Upper lobe of right lung (tissue), 1 donor: ENCODE data around the gene PRR33. TPM values are rescaled to one million over a fixed set of nuclear protein-coding genes. Genes with fewer than 3 reads are reported as not detected.

ENCODE experiments used
- ATAC-seq: fragments of 200-7000 bp; cut with Tn5 transposase; one replicate; pipeline ENCODE4 v1.9.1; 2020; ENCODE audit warnings: mild to moderate bottlenecking, moderate library complexity
- DNase-seq: peaks from one replicate; pipeline ENCODE4 v3.0.0-alpha.2; 2020
- H3K27ac ChIP-seq: fragments of 200-600 bp; one replicate; pipeline ENCODE4 v1.8.0; 2022
- H3K27me3 ChIP-seq: fragments of 200-600 bp; one replicate; pipeline ENCODE4 v1.8.0; 2022; ENCODE audit warnings: mild to moderate bottlenecking
- H3K36me3 ChIP-seq: fragments of 200-600 bp; one replicate; pipeline ENCODE4 v1.8.0; 2022
- H3K4me1 ChIP-seq: fragments of 200-600 bp; one replicate; pipeline ENCODE4 v1.8.0; 2022
- H3K4me3 ChIP-seq: fragments of 200-600 bp; one replicate; pipeline ENCODE4 v1.8.0; 2022; ENCODE audit warnings: mild to moderate bottlenecking
- H3K9me3 ChIP-seq: fragments of 200-600 bp; one replicate; pipeline ENCODE4 v1.8.0; 2022
- intact Hi-C: fragments of 100-400 bp; cut with DNase I; formaldehyde crosslinking; loops from one replicate; pipeline ENCODE4 v1.11.0; 2022
- total RNA-seq: library from RNA; stranded (reverse); fragmentation: NEBNext Ultra II Directional; extraction: Animal tissue kit (Norgen Biotek cat#: 25700); gene quantifications from one replicate; pipeline ENCODE4 v1.2.1, GENCODE V29; 2021
- TF ChIP-seq, protein P1 (sequence below): fragments of 200-600 bp; IDR thresholded peaks from one replicate; pipeline ENCODE4 v1.8.0; 2022; ENCODE audit warnings: antibody characterized with exemption
- donor health status: DM: no; HTN: yes; CAD: no; lungs with severe emphysema.

Gene PRR33
- total RNA-seq, 1 donor from 2014 or later = not detected

- Histone ChIP-seq H3K9me3 (no peaks in the 10 kb centered on the region), H3K4me1 (no peaks in the 10 kb centered on the region), H3K36me3 (no peaks in the 10 kb centered on the region), H3K27me3 (no peaks in the 10 kb centered on the region), H3K27ac (no peak overlapping the region), H3K4me3 (no peak overlapping the region)
- intact Hi-C loops = no loop called here
- ATAC-seq (no peak), DNase-seq (no peak)
- TF ChIP-seq, protein P1, sequence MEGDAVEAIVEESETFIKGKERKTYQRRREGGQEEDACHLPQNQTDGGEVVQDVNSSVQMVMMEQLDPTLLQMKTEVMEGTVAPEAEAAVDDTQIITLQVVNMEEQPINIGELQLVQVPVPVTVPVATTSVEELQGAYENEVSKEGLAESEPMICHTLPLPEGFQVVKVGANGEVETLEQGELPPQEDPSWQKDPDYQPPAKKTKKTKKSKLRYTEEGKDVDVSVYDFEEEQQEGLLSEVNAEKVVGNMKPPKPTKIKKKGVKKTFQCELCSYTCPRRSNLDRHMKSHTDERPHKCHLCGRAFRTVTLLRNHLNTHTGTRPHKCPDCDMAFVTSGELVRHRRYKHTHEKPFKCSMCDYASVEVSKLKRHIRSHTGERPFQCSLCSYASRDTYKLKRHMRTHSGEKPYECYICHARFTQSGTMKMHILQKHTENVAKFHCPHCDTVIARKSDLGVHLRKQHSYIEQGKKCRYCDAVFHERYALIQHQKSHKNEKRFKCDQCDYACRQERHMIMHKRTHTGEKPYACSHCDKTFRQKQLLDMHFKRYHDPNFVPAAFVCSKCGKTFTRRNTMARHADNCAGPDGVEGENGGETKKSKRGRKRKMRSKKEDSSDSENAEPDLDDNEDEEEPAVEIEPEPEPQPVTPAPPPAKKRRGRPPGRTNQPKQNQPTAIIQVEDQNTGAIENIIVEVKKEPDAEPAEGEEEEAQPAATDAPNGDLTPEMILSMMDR = no peak
Measured at GRCh38 chr11:1913271-1914060, 21.8 kb upstream of the PRR33 start.

GRCh38 chr11:1912289-1912878 is 20.7 kb upstream of the PRR33 start:
- Histone ChIP-seq H3K27ac (no peak overlapping the region), H3K4me1 (no peaks in the 10 kb centered on the region), H3K27me3 (no peaks in the 10 kb centered on the region), H3K9me3 (no peaks in the 10 kb centered on the region), H3K4me3 (no peak overlapping the region), H3K36me3 (no peaks in the 10 kb centered on the region)
- ATAC-seq (no peak), DNase-seq (no peak)
- intact Hi-C loops = no loop called here
- TF ChIP-seq, protein P1 = no peak

DNA sequence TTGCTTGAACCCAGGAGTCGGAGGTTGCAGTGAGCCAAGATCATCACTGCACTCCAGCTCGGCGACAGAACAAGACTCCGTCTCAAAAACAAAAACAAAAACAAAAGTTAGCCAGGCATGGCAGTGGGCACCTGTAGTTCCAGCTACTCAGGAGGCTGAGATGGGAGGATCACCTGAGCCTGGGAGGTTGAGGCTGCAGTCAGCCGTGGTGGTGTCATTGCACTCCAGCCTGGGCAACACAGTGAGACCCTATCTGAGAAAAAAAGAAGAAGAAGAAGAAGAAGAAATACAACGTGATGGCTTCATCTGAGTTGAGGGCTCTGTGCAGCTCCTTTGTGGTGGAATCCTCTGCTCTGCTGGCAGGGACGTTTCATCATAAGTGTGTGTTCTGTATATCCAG is 17.8 kb upstream of the PRR33 start:
- TF ChIP-seq, protein P1 = no peak
- Histone ChIP-seq H3K36me3 (no peaks in the 10 kb centered on the region), H3K27me3 (no peaks in the 10 kb centered on the region), H3K4me3 (no peak overlapping the region), H3K27ac (no peak overlapping the region), H3K9me3 (no peaks in the 10 kb centered on the region), H3K4me1 (no peaks in the 10 kb centered on the region)
- no peak for ATAC-seq
- intact Hi-C loops = no loop called here
- no peak for DNase-seq

DNA sequence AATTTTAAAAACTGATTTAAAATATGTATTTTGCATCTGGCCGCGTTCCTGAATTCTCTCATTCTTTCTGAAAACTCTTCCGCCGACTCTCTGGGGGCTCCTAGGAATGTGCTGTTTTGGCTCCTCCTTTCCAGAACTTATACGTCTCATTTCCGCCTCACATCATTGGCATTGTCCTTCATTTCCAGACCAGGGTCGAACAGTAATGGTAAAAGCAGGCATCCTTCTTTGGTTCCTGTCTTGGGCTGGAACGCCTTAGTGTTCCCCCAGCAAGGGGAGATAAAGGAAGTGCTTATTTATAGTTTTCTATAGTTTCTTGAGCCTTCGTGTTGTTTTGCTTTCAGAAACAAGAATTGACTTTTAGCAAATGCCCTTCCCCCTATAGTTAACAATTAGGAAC is 16.9 kb upstream of the PRR33 start:
- Histone ChIP-seq H3K27ac (no peak overlapping the region), H3K9me3 (no peaks in the 10 kb centered on the region), H3K4me3 (no peak overlapping the region), H3K36me3 (no peaks in the 10 kb centered on the region), H3K4me1 (no peaks in the 10 kb centered on the region), H3K27me3 (no peaks in the 10 kb centered on the region)
- no peak for ATAC-seq
- intact Hi-C loops = no loop called here
- no peak for DNase-seq
- TF ChIP-seq, protein P1 = no peak

- DNase-seq (no peak), ATAC-seq (no peak)
- Histone ChIP-seq H3K36me3 (no peaks in the 10 kb centered on the region), H3K4me1 (no peaks in the 10 kb centered on the region), H3K4me3 (no peak overlapping the region), H3K27ac (no peak overlapping the region), H3K27me3 (no peaks in the 10 kb centered on the region), H3K9me3 (no peaks in the 10 kb centered on the region)
- intact Hi-C loops = no loop called here
- TF ChIP-seq, protein P1 = no peak
Measured at GRCh38 chr11:1906611-1907423, 15.1 kb upstream of the PRR33 start.
